Stimulated activated CD8-positive, alpha-beta memory T cell treated with anti-CD3 and anti-CD28 coated beads, Interleukin-4, amount 100 ng/mL, for 4 hours (primary cell): ENCODE measurements around the gene FAM78B.

Experiments used
- DNase-seq, 2 donors: peaks; one replicate each; pipeline ENCODE4 v3.0.0-alpha.2; 2020; ENCODE audit warnings: low read depth in 2 of 2, low spot score in 1 of 2

FAM78B gene

DNA sequence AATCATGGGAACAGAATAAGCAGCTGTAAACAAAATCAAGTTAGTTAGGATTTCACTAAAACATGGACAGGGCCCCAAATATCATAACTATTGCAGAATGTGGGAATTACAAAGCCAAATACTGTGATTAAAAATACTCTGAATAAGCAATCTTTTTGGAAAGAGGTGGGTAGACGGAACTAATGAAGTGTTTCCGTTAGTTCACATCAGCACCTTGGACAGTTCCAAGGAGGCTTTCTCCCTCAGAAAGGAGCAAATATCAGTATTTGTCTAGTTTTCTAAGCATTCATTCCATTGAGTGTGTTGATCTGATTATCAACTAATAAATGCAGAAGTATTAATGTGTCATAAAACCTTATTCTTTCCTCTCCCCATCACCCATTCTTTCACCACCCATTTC lies 97.4 kb downstream of the FAM78B start:
- no peak for DNase-seq

DNA sequence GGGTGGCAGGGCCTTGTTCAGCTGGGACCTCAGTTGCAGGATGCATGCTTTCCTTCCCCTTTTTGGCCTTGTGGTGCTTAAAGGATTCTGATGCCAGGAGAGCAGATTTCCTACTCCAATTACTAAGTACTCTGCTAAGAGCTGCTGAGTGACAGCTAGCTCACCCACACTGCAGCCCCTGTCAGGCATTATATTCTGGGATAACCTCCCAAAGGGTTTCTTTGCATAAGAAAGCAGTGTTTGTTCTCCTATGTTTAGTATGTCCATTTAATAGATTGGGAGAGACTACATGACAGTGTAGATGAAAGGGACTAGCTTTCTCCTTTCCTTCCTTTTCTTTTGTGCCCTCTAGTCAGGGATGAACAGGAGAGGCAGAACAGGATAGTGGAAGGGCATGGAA lies 100.7 kb downstream of the FAM78B start:
- DNase-seq, result no peak

DNA sequence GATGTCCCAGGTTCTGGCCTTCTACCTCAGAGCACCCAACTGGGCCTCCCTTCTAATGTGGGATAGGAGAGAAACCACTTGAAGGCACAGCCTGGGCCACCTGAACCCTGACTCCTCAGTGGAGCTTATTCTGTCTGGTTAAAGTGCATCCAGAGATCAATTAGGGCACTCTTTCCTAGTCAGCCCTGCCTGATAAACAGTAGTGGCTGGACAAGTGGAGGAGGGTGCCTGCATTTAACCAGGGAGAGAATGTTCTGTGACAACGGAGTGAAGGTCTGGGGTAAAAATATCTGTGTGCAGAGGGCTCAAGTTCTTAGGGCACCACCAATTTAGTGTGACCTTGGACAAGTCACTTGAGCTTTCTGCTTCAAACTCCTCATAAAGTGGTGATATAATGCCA lies 101.8 kb downstream of the FAM78B start:
- DNase-seq, result no peak

DNA sequence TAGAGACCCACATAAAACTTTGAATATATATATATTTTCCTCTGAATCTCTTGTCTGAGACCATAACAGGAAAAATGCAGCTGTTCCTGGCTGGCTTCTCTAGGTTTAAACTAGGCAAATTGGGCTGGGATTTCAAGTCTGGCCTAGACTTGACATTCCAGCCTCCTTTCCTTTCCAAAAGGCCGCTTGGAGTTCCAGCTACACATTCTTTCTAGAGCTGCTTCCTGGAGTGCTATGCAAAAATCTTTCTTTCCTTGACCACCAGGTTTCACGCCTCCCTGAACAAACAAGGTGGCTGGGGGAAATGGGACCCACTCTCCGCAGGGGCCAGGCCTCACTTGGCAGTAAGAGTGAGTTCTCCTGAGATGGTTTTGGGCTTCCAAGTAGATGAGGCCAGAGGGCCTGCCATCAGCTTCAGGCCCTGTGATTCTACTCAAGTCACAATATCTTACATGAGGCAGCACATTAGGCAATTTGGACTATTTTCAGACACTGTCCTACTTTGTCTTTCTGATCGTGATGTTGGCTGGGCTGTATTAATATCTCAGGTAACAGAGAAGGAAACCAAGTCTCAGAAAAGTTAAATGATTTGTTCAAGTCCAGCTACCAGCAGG lies 102.4 kb downstream of the FAM78B start:
- DNase-seq, result no peak

GRCh38 chr1:166063701-166064100 lies 103.1 kb downstream of the FAM78B start:
- DNase-seq, result no peak

DNA sequence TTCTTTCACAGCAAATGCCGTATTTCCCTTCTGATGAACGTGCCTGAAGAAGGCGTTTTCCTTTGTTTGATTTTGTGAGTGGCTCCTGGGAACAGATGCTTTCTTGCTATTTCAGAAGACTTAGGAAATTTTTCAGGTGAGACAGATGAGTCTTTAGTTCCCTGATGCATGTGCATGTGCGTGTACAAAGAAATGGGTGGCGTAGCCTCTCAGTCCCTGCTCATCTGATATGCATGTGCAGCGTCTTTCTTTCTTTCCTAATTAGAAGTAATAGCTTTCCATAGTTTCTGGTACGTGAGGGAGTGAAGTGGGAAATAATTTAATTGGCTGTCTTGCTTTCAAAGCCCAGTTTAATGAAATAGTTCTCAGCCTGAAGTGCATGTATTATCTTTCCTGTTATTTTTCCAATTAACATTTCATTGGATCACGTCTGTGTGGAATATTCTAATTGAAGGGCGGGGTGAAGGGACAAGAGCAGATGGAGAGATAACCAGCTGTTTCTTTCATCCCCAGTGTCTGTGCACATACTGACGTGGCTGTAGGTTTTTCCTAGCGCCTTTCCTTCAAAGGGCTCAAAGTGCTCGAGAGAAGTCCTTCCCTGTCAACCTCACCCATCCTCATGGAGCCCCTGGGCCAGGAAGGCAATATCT lies 104.3 kb downstream of the FAM78B start:
- no peak for DNase-seq

GRCh38 chr1:166057650-166058049 lies 109.2 kb downstream of the FAM78B start:
- no peak for DNase-seq

DNA sequence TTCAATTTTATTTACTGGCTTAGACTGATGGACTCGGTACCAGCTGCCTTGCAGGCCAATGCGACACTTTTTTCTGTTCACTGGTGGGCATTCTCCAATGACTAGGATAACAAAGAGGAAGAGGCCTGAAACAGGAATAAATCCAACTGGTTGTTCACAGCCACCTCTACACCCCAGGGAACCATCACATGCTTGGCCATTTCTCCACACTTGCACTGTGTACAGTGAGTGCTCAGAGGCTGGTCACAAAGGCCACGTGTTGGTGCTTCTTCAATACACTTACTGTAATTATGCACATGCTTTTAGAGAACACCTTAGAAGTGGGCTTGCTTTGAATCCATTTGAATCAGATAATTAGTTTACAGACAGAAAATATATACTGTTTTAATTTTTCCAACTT lies 113.4 kb downstream of the FAM78B start:
- no peak for DNase-seq

DNA sequence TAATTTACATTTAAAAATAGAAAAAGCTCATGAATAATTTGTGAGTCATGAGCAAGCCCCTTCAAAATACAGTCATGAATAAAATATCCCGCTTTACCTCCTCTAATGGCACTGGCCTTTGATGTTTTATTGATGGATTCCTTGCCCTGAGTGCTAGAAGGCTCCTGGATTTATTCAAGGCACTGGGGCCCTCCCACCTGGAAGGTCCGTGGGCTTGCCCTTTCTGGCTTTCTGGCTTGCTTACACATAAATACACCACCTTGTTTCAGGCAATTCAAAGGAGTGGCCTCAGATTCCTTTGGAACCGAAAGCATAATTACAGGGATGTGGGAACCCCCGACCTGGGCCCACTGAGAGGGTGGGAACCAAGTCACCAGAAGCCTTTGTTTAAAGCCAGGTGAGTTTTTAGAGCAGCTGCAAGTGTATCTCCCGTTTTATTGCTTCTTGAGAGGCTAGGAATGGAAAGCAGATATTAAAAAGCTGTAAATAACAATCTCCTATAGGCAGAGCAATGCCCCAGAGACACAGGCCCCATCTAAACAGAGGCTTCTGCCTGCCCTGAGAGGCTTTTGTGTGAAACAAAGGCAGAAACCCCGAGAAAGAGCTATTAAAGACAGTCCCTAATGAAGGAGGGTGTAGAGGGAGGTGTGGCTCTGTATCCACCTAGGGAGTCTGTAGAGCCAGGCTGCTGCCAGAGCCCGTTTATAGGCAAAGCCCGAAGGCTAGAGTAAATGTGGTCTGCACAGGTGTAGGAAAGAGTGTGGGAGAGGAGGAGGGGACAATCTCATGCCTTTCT lies 126.4 kb downstream of the FAM78B start:
- DNase-seq, result no peak

GRCh38 chr1:166039436-166040201 lies 127.2 kb downstream of the FAM78B start:
- DNase-seq, result no peak

GRCh38 chr1:166036092-166036491 lies 130.7 kb downstream of the FAM78B start:
- DNase-seq, result no peak

- no peak for DNase-seq
Measured at GRCh38 chr1:166032572-166033371, 134.0 kb downstream of the FAM78B start.

- DNase-seq, result no peak
Measured at GRCh38 chr1:166031932-166032571, 134.7 kb downstream of the FAM78B start.

DNA sequence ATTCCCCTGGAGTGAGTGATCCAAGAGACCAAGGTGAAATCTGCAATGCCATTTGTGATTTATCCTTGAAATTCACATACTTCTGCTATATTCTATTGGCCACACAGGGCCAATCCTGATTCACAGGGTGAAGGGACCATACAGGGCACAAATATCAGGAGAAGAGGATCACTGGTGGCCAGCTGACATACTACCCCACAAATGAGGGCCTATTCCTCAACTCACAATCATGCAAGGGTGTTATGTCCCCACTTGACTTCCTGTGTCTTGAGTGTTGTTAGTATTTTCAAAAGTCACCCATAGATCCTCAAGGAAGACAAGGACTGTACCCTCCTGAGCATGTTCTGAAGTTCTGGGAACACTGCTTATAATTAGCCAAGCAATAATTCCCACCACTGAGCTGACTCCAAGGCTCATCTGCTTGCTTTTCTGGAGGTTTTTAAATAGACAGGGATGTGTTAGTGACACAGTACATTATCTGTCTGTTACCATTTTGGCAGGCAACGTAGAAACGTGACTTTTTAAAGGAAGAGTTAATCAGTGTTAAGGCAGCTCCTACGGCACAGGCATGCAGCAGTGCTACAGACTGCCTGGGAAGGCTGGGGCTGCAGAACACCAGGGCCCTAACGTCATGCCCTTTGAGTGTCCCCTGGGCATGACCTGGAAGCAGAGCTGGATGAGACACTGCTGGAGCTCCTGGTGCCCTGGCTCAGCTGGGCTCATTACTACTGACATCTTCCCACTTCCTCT lies 137.4 kb downstream of the FAM78B start:
- DNase-seq, result no peak

- no peak for DNase-seq
Measured at GRCh38 chr1:166026555-166026954, 140.2 kb downstream of the FAM78B start.

DNA sequence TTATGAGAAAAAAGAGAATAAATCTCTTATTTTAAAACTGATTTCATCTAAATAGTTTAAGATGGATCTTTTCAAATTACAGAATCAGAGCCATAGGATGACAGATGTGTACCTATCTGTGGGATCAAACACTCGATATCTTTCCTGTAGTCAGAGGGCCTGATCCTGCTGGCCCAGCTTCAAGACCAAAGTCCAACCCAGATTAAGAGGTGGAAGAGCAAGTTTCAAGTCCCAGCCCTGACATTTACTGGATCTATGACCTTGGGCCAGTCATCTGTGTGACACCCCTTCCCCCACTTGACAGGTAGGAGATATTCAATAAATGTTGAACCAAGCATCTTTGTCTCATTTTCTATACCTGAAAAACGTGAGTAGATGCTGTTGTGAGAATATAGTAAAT lies 140.7 kb downstream of the FAM78B start:
- no peak for DNase-seq

DNA sequence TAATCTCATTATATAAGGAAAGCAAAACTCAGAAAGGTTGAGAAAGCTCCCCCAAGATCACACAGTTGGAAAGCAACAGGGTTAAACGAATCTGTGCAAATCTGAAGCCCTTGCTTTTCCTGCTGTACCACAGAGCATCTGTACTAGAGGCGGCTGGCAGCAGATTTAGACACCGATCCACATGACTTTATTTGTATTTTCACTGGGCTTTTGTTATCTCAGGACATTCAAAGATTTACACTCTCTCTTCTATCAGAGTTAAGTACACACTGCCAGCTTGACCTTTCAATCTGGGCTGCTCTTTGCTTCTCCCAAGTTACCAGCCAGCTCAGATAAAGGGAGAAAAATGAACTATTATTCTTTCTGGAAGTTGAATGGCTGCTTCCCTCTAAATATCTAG lies 146.6 kb downstream of the FAM78B start:
- no peak for DNase-seq
